AG20443 (cell line): Measurements from ENCODE around the gene CMKLR1.

Source experiments
- DNase-seq: peaks from one replicate; pipeline ENCODE4 v3.0.0; 2012; ENCODE audit warnings: low spot score, mixed read lengths

The CMKLR1 gene

DNA sequence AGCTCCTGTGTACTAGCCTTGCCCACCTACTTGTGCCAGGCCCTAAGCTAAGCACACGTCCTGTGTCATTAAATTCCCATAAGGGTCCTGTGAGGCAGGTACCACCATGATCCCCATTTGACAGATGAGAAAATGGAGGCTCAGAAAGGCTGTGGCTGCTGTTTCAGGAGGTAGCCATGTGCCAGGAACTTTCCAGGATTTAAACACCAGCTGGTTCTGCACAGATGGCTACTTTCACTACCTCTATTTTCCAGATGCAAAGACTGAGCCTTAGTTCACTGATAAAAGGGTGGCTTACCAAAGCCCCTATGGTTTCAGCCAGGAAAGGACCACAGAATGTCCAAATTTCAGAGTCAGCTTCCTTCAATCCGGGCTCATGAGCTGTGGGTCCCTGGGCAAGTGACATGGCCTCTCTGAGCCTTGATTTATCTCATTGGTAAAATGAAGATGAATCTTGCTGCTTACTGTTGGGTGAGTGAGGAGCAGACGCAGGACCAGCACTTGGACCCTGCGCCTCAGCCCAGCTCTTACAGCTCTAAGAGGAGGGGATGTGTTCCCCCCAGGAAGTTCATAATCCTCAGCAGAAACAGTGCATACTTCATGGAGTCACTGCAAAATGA lies 23.5 kb downstream of the CMKLR1 start:
- DNase-seq: no peak

DNA sequence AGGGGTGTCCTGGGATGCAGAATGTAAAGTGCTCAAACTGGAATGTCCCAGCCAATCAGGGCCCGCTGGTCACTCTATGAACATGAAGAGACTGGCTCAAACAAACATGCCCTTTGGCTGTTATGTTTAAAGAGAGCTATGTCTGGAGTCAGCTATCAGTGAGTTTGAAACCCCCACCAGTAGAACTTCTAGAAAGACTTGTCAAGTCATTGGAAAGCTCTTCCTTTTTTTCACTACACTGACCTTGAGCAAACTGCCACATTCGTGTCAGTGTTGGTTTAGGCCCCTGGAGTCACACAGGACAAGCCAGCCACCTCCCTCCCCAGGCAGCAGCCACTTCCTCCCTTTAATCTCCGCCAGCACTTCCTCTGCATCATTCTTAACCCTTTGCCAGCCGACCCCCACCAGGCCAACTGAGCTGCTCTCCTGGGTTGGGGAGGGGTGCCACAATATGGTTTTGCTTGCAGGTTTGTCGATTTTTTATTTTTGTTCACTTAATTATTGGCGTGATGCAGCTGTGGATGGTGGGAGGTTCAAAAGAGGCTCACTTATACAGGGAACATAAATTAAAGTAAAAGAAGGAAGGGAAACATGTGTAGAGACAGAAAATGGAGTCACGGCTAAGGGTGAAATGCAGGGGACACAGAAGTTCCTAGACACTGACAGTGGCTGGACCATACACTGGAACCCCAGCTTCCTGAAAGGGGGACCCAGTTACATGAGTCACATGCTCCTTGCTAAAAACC lies 25.3 kb downstream of the CMKLR1 start:
- no peak for DNase-seq

DNA sequence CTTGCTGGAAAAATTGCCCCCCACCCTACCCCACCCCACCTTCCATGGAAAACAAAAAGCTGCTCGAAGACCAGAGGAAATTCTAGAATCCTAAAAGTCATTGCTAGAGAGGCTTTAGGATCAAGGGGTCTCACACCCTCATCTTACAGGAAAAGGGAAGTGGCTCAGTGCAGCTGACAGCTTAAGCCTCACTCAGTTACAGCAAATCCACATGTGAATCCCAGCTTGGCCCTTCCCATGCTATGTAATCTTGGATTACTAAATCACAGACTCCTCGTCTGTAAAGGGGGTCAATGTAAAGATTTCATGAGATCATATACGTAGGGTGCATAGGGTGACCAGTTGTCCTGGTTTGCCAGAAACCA lies 25.9 kb downstream of the CMKLR1 start:
- no peak for DNase-seq

DNA sequence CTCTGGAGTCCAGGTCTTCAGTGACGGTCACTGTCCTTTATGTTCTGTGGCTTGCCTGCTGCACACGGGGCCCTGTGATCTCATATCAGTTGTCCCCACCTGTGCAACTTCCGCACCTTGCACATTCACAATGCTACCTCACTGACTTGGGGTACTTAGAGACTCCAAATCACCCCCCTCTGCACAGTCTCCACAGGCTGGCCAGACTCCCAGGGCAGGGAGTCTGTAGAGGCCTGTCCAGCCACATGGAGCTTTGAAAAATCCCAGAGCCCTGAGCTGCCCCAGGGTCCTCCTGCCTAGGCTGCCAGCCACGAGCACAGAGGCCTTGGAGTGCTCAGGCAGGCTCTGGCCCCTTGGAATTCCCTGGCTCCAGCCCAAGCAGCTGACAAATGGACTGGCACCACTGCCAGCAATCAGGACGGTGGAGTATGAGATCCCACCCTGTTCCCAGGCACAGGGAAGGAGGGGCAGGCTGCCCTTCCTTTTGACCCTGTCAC lies 26.4 kb downstream of the CMKLR1 start:
- DNase-seq: peak; percentile 28

DNA sequence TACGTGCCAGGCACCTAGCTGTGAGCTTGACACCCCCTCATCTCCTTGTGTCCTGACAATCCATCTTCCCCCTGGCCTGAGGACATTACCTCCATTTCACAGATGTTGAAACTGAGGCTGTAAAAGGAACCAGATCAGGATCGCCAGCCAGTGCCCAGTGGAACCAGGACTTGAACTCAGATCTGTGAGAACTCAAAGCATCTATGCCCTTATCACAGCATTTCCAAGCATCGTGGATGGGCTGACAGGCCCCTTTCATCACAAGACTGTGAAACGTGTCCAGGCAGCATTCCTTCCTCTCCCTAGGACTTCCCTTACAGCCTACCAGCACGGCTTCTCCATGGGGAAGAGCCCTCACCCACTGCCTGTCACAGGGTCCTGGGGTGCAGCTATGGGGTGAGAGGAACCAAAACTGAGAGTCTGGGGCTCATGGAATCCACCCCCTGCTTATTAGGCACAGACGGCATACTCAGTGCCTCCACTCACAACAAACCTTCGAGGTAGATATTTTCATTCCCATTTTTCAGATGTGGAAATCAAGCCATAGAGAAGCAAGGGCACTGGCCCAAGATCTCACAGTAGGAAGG lies 26.9 kb downstream of the CMKLR1 start:
- no peak for DNase-seq

DNA sequence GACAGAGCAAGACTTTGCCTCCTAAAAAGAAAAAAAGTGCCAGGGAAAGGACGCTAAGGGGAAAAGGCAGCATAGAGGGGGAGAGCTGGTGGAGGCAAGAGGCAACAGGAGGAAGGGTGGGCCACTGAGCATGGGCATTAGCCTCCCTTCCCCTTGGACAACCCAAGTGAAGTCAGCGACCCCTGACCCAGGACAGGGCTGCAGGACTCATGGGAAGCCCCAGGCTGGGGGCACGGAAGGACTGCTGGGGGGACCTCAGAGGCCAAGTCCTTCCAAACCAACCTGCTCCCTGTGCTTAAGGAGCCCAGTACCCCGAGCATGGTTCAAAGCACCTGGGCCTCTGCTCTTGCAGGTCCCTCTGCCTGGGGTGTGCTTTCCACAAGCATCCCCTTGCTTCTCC lies 27.5 kb downstream of the CMKLR1 start:
- DNase-seq: no peak

DNA sequence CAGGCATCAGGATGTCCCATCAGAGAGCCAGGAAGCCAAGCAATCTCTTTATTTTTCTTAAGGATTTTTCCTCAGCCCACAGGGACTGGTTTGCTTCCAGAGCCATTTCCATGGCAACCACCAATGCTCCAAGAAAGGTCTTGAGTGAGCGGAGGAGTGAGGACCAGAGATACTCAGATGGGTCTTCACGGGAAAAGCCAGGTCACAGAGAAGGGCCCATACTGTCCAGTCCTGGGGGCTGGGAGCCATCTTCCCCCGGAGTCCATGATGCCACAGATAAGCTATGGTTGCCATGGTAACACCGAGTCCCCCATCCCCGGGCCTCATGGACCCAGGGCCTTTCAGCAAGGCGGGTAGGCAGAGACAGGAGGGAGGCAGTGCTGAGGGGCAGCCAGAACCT lies 28.6 kb downstream of the CMKLR1 start:
- no peak for DNase-seq

DNA sequence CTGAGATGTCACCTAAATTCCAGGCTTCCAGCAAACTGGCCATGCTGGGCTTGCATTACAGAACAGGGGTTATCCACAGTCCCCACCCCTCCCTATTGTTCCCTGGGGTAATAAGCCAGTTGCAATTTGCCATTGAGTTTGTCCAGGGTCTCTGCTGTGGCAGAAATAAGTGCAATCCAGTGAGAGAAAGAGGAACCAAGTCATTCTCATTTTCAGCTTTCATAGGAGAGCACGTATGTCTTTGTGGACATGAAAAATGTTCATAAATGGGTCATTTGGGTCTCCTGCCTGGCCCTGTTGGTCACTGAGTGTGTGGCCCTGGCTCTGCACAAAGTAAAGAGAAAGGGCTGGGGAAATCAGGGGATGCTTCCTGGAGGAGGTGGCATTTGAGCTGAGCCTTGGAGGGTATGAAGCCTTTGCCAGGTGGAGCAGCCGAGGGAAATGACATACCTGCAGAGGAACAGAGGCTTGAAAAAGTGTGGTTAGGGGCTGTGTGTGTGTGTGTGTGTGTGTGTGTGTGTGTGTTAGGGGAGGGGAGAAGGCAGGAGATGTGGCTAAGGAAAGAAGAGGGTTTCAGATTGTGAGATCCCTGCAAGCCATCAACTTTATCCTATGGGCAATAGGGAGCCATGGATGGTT lies 29.3 kb downstream of the CMKLR1 start:
- no peak for DNase-seq

DNA sequence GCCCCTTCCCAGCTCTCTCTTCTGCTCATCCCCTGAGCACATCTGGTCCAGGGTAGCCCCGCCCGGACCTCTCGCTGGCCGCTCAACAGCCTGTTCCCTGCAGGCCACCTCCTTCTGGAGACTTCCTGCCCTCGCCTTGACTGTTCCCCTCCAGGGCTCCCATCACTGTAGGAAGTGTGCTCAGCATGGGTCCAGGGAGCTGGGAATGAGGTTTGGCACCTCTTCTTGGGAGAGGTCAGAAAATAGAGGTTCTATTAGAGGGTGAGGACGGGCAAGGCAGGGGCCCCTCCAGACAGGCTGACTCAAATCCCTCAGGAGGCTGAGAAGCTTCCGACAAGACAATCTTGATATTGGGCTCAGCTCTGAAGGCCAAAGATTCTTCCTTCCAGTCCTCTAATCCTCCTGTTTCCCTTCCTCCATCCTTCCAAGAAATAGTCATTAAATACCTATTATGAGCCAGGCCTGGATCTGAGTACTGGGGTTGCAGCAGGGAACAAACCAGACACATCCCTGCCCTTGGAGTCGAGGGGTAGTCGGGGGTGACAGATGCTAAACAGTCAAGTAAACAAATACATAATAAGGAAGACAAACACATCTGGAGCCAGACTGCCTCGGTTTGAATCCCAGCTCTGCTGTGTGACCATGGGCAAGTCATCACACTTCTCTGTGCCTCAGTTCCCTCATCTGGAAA lies 30.6 kb downstream of the CMKLR1 start:
- DNase-seq: no peak

DNA sequence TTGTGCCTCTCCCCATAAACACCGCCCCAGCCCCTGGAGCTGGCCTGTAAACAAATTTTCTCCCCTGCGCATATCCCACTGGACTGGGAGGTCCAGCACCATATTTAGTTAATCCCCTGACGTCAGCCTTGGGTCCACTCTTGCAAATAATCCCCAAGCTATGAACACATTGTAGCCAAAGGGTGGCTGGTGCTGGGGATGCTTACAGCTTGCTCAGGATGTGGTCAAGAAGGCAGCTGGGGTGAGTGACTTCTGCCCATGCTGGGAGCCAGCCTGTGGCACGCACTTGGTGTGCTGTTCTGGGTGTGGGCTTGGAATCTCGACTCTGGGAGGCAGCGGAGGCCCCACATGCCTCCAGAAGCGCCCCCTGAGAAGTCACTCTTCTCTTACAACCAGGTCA lies 32.1 kb downstream of the CMKLR1 start:
- peak; percentile 54 for DNase-seq

DNA sequence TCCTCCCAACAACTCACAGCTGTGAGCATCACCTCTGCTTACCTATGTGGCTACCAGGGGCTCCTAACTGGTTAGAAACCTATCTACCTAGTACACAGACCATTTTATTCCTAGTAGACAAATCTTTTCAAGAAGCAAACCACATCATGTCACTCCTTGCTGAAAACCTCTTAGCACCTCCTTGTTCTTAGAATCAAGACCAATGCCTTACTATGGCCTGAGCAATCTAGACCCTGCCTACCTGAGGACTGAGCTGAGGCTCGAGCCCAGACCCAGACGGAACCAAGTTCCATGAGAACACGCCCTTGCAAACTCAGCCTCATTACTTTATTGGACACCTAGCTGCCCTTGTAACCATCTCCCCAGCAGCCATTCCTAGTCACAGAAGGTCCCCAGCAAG lies 32.6 kb downstream of the CMKLR1 start:
- no peak for DNase-seq

DNA sequence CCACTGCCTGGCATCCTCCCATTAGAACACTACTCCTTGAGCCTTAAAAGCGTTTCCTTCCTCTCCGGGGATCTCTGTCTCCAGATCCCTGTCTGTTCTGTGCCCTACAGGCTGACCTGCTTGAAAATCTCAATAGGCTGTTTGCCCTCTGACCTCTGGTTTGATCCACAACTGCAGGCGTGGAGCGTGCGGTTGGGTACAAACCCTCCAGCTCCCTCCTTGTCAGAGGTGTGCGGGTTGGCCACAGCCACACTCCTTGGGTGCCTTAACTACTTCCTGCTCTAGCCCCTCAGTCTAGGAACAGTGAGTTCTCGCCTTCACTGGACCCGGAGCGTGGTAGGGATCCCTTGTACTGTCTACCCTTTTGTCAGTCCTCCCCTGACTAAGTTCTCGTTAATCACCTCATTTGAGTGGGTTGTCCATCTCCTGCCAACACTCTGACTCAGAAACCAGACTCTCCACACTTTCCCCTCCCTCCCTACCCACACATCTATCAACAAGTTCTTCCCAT lies 33.1 kb downstream of the CMKLR1 start:
- peak; percentile 45 for DNase-seq

DNA sequence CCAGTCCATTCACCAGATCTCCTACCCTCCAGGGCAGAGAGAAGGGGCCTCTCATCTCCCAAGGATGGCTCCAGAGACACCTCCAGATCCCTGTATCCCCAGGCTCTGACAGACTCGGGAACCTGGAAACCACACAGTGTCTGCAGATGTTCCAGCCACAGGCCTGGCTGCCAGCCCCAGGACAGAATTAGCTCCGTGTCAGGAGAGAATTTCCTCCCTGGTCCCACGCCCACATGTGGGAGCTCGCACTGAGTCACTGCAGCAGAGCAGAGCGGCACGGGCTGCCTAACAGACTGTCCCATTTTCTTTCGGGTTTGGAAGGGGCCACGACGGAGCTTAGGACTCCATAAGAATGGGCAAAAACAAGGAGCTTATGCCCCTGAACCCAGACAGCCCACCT lies 33.6 kb downstream of the CMKLR1 start:
- peak; percentile 93 for DNase-seq

DNA sequence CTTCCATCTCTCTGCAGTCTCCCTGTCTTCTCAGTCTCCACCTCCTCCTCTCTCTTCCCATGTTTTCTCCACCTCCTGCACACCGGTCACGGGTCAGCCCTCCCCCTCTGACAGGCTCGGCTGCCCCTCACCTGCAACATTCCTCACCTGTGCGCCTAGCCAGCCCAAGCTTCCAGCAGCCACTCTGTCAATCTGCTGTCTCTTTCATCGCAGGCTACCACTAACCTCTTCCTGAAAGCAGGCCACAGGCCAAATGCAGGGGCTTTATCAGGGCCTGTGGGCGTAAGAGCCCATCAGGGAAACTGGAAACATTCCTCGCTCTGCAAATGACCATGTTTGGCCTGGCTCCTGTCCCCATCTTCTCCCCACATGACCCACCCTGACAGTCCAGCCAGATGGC lies 34.5 kb downstream of the CMKLR1 start:
- no peak for DNase-seq

DNA sequence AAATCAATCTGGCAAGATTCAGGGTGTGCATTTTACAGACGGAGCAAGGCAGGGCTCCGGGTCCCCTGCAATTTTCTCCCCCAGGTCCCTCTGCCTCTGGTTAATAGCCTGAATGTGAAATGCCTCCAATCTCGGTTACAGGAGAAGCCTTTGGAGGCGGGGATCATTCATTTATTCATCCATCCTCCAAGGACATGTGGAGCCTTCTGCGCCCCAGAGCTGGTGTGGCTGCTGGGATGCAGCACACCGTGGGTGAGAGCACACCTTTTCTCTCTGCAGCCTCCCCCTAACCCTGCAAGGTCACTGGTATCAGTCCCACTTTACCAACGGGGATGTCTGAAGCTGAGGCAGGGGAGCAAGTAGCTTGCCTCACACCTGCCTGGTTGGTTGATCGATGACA lies 35.4 kb downstream of the CMKLR1 start:
- DNase-seq: no peak

DNA sequence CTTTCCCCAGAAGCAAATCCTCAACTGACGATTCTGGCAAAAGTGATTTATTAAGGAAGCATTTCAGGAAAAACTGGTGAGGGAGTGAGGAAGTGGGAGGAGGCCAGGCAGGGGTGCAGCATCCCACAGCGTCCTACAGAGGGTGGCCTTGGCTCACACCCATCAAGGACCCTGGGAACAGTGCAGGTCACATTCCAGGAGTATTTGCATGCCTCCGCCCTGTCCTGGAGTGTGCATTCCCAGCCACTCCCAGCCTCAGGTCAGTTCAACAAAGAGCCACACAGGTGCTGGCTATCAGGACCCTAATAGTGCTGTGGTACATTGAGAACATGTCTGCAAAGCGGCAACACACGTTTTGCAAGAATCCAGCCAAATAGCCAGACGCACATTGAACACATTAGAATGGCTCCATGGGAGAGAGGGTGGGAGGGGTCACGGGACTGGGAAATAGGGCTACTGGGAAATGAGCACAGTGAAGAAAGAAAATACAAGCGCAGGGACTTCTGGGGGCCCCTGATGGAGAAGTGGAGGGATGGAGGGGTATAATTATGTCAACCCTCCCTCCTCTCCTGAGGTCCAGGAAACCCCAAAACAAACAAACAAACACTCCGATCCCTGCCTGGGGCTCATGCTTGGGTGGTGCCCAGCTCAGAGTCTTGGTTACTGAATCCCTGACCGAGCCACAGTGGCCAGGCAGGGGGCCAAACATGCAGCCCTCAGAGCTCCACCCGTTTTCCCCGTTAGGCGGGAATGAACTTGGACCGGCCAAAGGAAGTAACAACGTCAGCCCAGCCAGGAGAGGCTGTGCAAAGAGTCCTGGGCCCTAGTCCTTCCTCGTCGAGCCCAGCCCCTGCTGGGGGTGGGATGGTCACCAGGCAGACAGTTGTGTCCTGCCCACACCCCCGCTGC lies 36.5 kb downstream of the CMKLR1 start:
- peak; percentile 82 for DNase-seq

DNA sequence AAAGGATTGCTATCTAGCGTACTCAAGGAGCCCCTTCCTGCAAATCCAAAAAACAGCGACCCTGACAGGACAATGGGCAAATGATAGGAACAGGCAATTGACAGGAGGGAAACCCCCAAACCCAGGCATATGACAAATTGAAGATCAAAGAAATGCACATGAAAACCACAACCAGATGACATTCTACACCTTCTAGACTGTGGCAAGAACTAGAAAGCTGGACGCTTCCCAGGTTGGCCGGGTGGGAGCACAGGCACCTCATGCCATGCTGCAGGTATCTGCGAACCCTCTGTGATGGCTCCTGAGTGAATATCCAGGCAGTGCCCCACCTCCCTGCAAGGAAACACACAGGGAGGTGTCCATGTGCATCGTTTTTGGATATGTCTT lies 37.1 kb downstream of the CMKLR1 start:
- no peak for DNase-seq

DNA sequence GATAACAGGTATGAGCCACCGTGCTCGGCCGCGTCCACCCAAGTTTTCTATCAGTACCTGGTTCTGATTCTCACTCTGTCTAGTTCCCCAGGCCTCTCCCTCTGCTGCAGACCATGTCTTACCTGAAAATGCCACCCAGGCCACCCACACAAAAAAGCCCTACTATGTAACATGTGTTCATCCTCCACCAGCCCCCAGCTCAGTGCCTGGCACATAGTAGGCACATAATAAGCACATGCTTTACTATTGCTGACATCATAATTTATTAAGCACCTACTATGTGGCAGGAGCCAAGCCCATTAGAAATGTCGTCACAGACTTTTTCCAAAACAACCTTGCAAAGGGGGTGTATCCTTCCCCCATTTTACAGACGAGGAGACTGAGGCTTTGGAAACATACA lies 37.8 kb downstream of the CMKLR1 start:
- DNase-seq: no peak

DNA sequence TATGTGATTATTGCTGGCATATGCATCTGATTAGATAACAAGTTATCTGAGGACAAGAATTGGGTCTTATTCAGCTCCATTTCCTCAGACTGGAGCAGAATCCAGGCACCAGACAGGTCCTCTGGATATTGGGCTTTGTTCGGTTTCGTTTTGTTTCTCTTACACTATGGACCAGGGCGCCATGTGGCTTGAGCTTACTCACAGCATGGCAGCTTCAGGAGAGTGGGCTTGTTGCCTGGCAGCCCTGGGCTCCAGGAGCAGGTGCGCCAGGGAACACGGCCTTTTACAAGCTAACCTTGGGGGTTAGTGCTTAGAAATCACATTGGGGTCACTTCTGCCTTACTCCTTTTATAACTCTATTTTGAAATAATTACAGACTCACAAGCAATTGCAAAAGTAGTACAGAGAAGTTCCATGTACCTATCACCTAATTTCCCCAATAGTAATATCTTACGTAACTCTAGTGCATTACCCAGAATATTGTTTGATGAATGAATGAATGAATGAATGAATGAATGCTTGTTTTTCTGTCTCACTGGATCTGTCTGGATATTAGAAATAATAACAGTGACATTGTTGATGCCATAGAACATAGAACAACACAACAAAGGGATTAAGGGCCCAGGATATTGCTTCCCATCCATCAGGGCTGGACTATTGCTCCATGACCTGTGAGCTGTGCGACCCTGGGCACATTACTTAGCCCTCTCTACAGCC lies 39.0 kb downstream of the CMKLR1 start:
- no peak for DNase-seq

DNA sequence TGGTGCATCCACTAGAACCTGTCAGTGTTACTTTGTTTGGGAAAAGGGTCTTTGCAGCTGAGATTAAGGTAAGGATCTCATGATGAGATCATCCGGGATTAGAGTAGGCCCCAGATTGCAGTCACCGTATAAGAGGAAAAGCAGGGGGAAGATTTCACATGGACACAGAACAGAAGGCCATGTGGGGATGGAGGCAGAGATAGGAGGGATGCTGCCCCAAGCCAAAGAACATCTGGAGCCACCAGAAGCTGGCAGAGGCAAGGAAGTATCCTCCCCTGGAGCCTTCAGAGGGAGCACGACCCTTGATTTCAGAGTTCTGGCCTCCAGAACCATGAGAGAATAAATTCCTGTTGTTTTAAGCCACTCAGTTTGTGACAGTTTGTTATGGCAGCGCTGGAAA lies 39.6 kb downstream of the CMKLR1 start:
- DNase-seq: no peak
